Fibroblast of gingiva (primary cell): ENCODE data around the gene CD207.
"Not testable (repeated sequence)": the region's sequence is repeated elsewhere in the genome, so short reads cannot be mapped to it uniquely, and the experiment has no call there.

ENCODE experiments used
- DNase-seq: peaks from one replicate; pipeline ENCODE4 v3.0.0-alpha.2; 2011; ENCODE audit warnings: low read depth

CD207 gene

GRCh38 chr2:70828914-70829824, 6.4 kb downstream of the CD207 start:
- DNase-seq: no peak

GRCh38 chr2:70828115-70828514, 7.5 kb downstream of the CD207 start:
- DNase-seq: no peak

GRCh38 chr2:70827388-70827787, 8.2 kb downstream of the CD207 start:
- DNase-seq: no peak

GRCh38 chr2:70826696-70827350, 8.8 kb downstream of the CD207 start:
- DNase-seq: no peak

- DNase-seq: no peak
Measured at GRCh38 chr2:70823249-70823648, 12.4 kb downstream of the CD207 start.

GRCh38 chr2:70822843-70823242, 12.8 kb downstream of the CD207 start:
- DNase-seq: no peak

GRCh38 chr2:70820499-70820898, 15.1 kb downstream of the CD207 start, which contains the start of gene CLEC4F:
TSS of gene CLEC4F (minus strand) at chr2:70820599. CDS start at chr2:70820523, 76 bp downstream.
- no peak for DNase-seq

- DNase-seq: no peak
Measured at GRCh38 chr2:70817284-70817954, 18.2 kb downstream of the CD207 start.

- DNase-seq: no peak
Measured at GRCh38 chr2:70816726-70817125, 18.9 kb downstream of the CD207 start.

GRCh38 chr2:70808983-70809958, 26.3 kb downstream of the CD207 start:
- no peak for DNase-seq

GRCh38 chr2:70807828-70808118, 27.8 kb downstream of the CD207 start:
- DNase-seq: no peak

- no peak for DNase-seq
Measured at GRCh38 chr2:70807102-70807827, 28.4 kb downstream of the CD207 start.

- no peak for DNase-seq
Measured at GRCh38 chr2:70806620-70807019, 29.0 kb downstream of the CD207 start.

- DNase-seq: no peak
Measured at GRCh38 chr2:70806013-70806412, 29.6 kb downstream of the CD207 start.

GRCh38 chr2:70801607-70802263, 33.9 kb downstream of the CD207 start:
- DNase-seq: no peak

- no peak for DNase-seq
Measured at GRCh38 chr2:70799706-70800105, 35.9 kb downstream of the CD207 start.

GRCh38 chr2:70797996-70798395, 37.6 kb downstream of the CD207 start:
- DNase-seq: not testable (repeated sequence)

GRCh38 chr2:70797506-70797905, 38.1 kb downstream of the CD207 start:
- DNase-seq: no peak

- DNase-seq: no peak
Measured at GRCh38 chr2:70796262-70796661, 39.4 kb downstream of the CD207 start.

- no peak for DNase-seq
Measured at GRCh38 chr2:70795164-70795995, 40.2 kb downstream of the CD207 start.
